HFFc6 (cell line): ENCODE data around the gene NECTIN2. TPM values are rescaled to one million over a fixed set of nuclear protein-coding genes. Genes with fewer than 3 reads are reported as not detected.

Experiments used
- DNase-seq: peaks from one replicate; pipeline ENCODE4 v3.0.0-alpha.2; 2018
- H3K27ac Mint-ChIP-seq: 2 replicates; pipeline ENCODE4 v1.8.0; 2020; ENCODE audit warnings: mild to moderate bottlenecking, mixed read lengths
- H3K27me3 Mint-ChIP-seq: 2 replicates; pipeline ENCODE4 v1.8.0; 2021; ENCODE audit warnings: mild to moderate bottlenecking, moderate library complexity, mixed read lengths; ENCODE audit not compliant: insufficient read depth
- H3K36me3 Mint-ChIP-seq: 2 replicates; pipeline ENCODE4 v1.8.0; 2021; ENCODE audit warnings: low read depth, mixed read lengths
- H3K4me1 Mint-ChIP-seq: 2 replicates; pipeline ENCODE4 v1.8.0; 2020; ENCODE audit warnings: low read depth, mixed read lengths
- H3K4me3 Mint-ChIP-seq: 2 replicates; pipeline ENCODE4 v1.8.0; 2020; ENCODE audit warnings: mild to moderate bottlenecking, moderate library complexity, mixed read lengths
- H3K9me3 Mint-ChIP-seq: 2 replicates; pipeline ENCODE4 v1.8.0; 2020; ENCODE audit warnings: mild to moderate bottlenecking, mixed read lengths
- total RNA-seq, 6 experiments: library from RNA; stranded (reverse); fragmentation: NEBNext Ultra II Directional; extraction: Animal tissue kit (Norgen Biotek cat#: 25700); gene quantifications; 2 replicates in 1 of 6; 3 replicates in 5 of 6; pipeline ENCODE4 v1.2.3, GENCODE V29; 2021
- TF ChIP-seq, protein P1 (sequence below): fragments of 200-600 bp; sonication (generic); IDR thresholded peaks from 2 replicates; pipeline ENCODE4 v1.5.0; 2021; ENCODE audit warnings: antibody characterized with exemption, mild to moderate bottlenecking

Gene NECTIN2
- total RNA-seq, 6 experiments from 2014 or later, result 126 to 152 (median 148) TPM

DNA sequence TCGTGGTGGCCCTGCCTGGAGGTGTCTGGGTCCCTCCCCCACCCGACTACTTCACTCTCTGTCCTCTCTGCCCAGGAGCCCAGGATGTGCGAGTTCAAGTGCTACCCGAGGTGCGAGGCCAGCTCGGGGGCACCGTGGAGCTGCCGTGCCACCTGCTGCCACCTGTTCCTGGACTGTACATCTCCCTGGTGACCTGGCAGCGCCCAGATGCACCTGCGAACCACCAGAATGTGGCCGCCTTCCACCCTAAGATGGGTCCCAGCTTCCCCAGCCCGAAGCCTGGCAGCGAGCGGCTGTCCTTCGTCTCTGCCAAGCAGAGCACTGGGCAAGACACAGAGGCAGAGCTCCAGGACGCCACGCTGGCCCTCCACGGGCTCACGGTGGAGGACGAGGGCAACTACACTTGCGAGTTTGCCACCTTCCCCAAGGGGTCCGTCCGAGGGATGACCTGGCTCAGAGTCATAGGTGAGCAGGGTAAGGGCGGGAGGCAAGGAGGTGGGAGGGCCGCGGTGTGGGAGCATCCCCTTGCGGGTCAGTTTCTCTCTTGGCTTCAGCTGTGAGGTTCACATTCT, 19.2 kb downstream of the NECTIN2 start:
- peaks cover 54% of the 10 kb centered on the region for H3K36me3 Mint-ChIP-seq
- H3K27me3 Mint-ChIP-seq, result peaks cover 3% of the 10 kb centered on the region
- TF ChIP-seq, protein P1, sequence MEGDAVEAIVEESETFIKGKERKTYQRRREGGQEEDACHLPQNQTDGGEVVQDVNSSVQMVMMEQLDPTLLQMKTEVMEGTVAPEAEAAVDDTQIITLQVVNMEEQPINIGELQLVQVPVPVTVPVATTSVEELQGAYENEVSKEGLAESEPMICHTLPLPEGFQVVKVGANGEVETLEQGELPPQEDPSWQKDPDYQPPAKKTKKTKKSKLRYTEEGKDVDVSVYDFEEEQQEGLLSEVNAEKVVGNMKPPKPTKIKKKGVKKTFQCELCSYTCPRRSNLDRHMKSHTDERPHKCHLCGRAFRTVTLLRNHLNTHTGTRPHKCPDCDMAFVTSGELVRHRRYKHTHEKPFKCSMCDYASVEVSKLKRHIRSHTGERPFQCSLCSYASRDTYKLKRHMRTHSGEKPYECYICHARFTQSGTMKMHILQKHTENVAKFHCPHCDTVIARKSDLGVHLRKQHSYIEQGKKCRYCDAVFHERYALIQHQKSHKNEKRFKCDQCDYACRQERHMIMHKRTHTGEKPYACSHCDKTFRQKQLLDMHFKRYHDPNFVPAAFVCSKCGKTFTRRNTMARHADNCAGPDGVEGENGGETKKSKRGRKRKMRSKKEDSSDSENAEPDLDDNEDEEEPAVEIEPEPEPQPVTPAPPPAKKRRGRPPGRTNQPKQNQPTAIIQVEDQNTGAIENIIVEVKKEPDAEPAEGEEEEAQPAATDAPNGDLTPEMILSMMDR, result no peak
- DNase-seq, result no peak
- H3K4me1 Mint-ChIP-seq, result peaks cover 27% of the 10 kb centered on the region
- H3K27ac Mint-ChIP-seq, result no peak overlapping the region
- H3K9me3 Mint-ChIP-seq, result no peaks in the 10 kb centered on the region
- no peak overlapping the region for H3K4me3 Mint-ChIP-seq

DNA sequence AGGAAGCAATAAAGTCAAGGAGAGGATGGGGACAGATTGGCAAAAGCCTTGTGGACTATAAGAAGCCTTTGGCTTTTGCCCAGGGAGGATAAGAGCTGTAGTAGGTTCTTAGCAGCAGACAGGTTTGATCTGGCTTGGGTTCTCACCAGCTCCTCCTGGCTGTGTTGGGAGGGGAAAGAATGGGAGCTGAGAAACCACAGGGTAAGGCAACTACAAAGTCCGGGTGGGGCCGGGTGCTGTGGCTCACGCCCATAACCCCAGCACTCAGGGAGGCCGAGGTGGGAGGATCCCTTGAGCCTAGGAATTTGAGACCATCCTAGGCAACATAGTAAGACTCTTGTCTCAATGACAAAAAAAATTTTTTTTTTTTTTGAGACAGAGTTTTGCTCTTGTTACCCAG, 20.6 kb downstream of the NECTIN2 start:
- H3K27ac Mint-ChIP-seq, result no peak overlapping the region
- no peak overlapping the region for H3K4me3 Mint-ChIP-seq
- H3K36me3 Mint-ChIP-seq, result peaks cover 43% of the 10 kb centered on the region
- TF ChIP-seq, protein P1, result no peak
- no peaks in the 10 kb centered on the region for H3K9me3 Mint-ChIP-seq
- H3K4me1 Mint-ChIP-seq, result peaks cover 18% of the 10 kb centered on the region
- DNase-seq, result no peak
- peaks cover 3% of the 10 kb centered on the region for H3K27me3 Mint-ChIP-seq

DNA sequence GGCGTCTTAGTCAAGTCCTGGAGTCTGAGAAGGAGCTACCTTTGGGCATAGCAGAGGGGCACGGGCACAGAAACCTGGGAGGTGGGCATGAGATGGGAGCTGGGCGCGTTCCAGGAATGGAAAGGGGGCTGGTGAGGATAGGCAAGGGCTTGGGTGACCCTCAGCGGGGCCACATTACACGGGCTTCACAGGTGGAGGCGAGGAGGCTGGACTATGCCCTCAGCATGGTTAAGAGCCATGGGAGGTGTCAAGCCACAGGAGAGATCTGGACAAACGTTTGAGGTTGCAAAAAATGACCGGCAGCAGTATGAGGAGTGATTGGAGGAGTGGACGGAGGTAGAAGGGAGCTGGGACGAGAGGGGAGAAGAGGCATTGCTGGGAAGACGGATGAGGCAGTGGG, 21.5 kb downstream of the NECTIN2 start:
- Mint-ChIP-seq H3K36me3 (peaks cover 42% of the 10 kb centered on the region), H3K27ac (no peak overlapping the region)

GRCh38 chr19:44869733-44870470, 23.8 kb downstream of the NECTIN2 start:
- H3K9me3 Mint-ChIP-seq, result no peaks in the 10 kb centered on the region
- peaks cover 3% of the 10 kb centered on the region for H3K27me3 Mint-ChIP-seq
- H3K4me3 Mint-ChIP-seq, result no peak overlapping the region
- H3K4me1 Mint-ChIP-seq, result peaks cover 17% of the 10 kb centered on the region
- no peak for DNase-seq
- H3K27ac Mint-ChIP-seq, result no peak overlapping the region; the same call in 1 of the 2 replicates
- TF ChIP-seq, protein P1, result no peak
- H3K36me3 Mint-ChIP-seq, result peaks cover 60% of the 10 kb centered on the region

More for the DNA sequence above, 21.5 kb downstream of the NECTIN2 start:
- DNase-seq, result no peak
- Mint-ChIP-seq H3K4me3 (no peak overlapping the region), H3K27me3 (peaks cover 3% of the 10 kb centered on the region), H3K4me1 (peaks cover 17% of the 10 kb centered on the region), H3K9me3 (no peaks in the 10 kb centered on the region)
- TF ChIP-seq, protein P1, result no peak

GRCh38 chr19:44871809-44872208, 25.7 kb downstream of the NECTIN2 start:
- no peaks in the 10 kb centered on the region for H3K9me3 Mint-ChIP-seq
- TF ChIP-seq, protein P1, result no peak
- H3K4me3 Mint-ChIP-seq, result no peak overlapping the region
- H3K27me3 Mint-ChIP-seq, result peaks cover 3% of the 10 kb centered on the region
- peaks cover 65% of the 10 kb centered on the region for H3K36me3 Mint-ChIP-seq
- no peak overlapping the region for H3K27ac Mint-ChIP-seq
- peaks cover 33% of the 10 kb centered on the region for H3K4me1 Mint-ChIP-seq
- no peak for DNase-seq
